GM12878 (cell line): ENCODE results near the gene KMO. TPM values are rescaled to one million over a fixed set of nuclear protein-coding genes. Genes with fewer than 3 reads are reported as not detected.

Experiments
- ATAC-seq: fragments of 200-7000 bp; cut with Tn5 transposase; 3 replicates; pipeline ENCODE4 v1.9.1; 2020; ENCODE audit warnings: mild to moderate bottlenecking, moderate library complexity
- BruUV-seq: library from RNA; stranded (reverse); fragments of 400-500 nt; replicated peaks from 2 replicates; lab custom pipeline; 2021; lab: Mats Ljungman, UMichigan
- CTCF ChIA-PET: fragments of 300-600 bp; sonication (Branson Sonifier 250); formaldehyde crosslinking; extraction: SDS; loops from one replicate; lab custom pipeline; 2021; ENCODE audit warnings: inconsistent platforms; lab: Yijun Ruan, JAX
- POLR2A ChIA-PET: fragments of 350-600 bp; formaldehyde crosslinking; extraction: SDS; loops from one replicate; lab custom pipeline; 2021; ENCODE audit warnings: inconsistent platforms; lab: Charles Lee
- RAD21 ChIA-PET: fragments of 300-600 bp; sonication (Branson Sonifier 250); formaldehyde crosslinking; loops from one replicate; lab custom pipeline; 2023; ENCODE audit warnings: antibody characterized with exemption; ENCODE audit not compliant: unreplicated experiment; lab: Charles Lee
- SMC1A ChIA-PET: fragments of 300-600 bp; sonication (Branson Sonifier 250); formaldehyde crosslinking; loops from one replicate; lab custom pipeline; 2023; ENCODE audit not compliant: unreplicated experiment, uncharacterized antibody; lab: Charles Lee
- DNase-seq: peaks from one replicate; pipeline ENCODE4 v3.0.0-alpha.2; 2011; ENCODE audit warnings: low read depth, low spot score
- FAIRE-seq: peaks from 3 replicates; lab custom pipeline; 2011; peaks lifted over from hg19 to GRCh38; lab: Jason Lieb, UNC
- H2AFZ ChIP-seq: 2 replicates; pipeline ENCODE4 v1.6.0; 2011; ENCODE audit warnings: low read depth, low read length, control low read depth; ENCODE audit not compliant: control insufficient read depth
- H3K27ac ChIP-seq: 2 replicates; pipeline ENCODE4 v1.5.1; 2011; ENCODE audit warnings: control low read depth; ENCODE audit not compliant: control insufficient read depth, insufficient read depth
- H3K27me3 ChIP-seq, 2 experiments: replicated peaks in 1 of 2; 2 replicates each; pipeline versions ENCODE4 v1.6.0 to v1.6.1; 2011; ENCODE audit warnings: low read length in 1 of 2; ENCODE audit not compliant: control insufficient read depth in 2 of 2, insufficient read depth in 2 of 2
- H3K36me3 ChIP-seq, 2 experiments: 2 replicates each; pipeline ENCODE4 v1.5.1; 2011; ENCODE audit warnings: low read length in 1 of 2; ENCODE audit not compliant: control insufficient read depth in 2 of 2, insufficient read depth in 2 of 2
- H3K4me1 ChIP-seq: 2 replicates; pipeline ENCODE4 v1.6.1; 2011; ENCODE audit warnings: mild to moderate bottlenecking, low read length, moderate library complexity, mixed read lengths; ENCODE audit not compliant: control insufficient read depth, insufficient read depth
- H3K4me2 ChIP-seq: 2 replicates; pipeline ENCODE4 v1.6.0; 2011; ENCODE audit warnings: control low read depth; ENCODE audit not compliant: control insufficient read depth, insufficient read depth
- H3K4me3 ChIP-seq: fragments of 200-600 bp; sonication (generic); 2 replicates; pipeline ENCODE4 v1.5.1; 2016
- H3K79me2 ChIP-seq: 2 replicates; pipeline ENCODE4 v1.6.0; 2011; ENCODE audit warnings: low read length; ENCODE audit not compliant: control insufficient read depth, insufficient read depth
- H3K9ac ChIP-seq: 2 replicates; pipeline ENCODE4 v1.8.0; 2011; ENCODE audit warnings: low read length, control low read depth, mixed read lengths; ENCODE audit not compliant: control insufficient read depth, insufficient read depth
- H3K9me3 ChIP-seq: replicated peaks from 3 replicates; pipeline ENCODE4 v1.5.1; 2011; ENCODE audit warnings: mild to moderate bottlenecking, low read length; ENCODE audit not compliant: control insufficient read depth, insufficient read depth
- H4K20me1 ChIP-seq: 2 replicates; pipeline ENCODE4 v1.6.0; 2011; ENCODE audit not compliant: control insufficient read depth, insufficient read depth
- E2F8 ChIP-seq: fragments of 450-650 bp; IDR thresholded peaks from 2 replicates; pipeline ENCODE4 v1.6.1; 2018; ENCODE audit warnings: mild to moderate bottlenecking, low read depth, moderate library complexity; ENCODE audit not compliant: partially characterized antibody
- EZH2 ChIP-seq: IDR thresholded peaks from 2 replicates; pipeline ENCODE4 v1.6.1; 2012; ENCODE audit warnings: low read depth, mild to moderate bottlenecking, control low read depth, inconsistent platforms, low read length, borderline replicate concordance; ENCODE audit not compliant: control insufficient read depth
- FOS ChIP-seq: IDR thresholded peaks from 3 replicates; pipeline ENCODE4 v1.6.1; 2011; ENCODE audit warnings: borderline replicate concordance; ENCODE audit not compliant: insufficient read length; ENCODE audit errors: extremely low read depth
- GABPA ChIP-seq: IDR thresholded peaks from 2 replicates; pipeline ENCODE4 v1.6.1; 2014; ENCODE audit warnings: antibody characterized with exemption, low read depth, mild to moderate bottlenecking, inconsistent platforms
- HDAC6 ChIP-seq: fragments of 200-600 bp; sonication (generic); IDR thresholded peaks from one replicate; pipeline ENCODE4 v1.8.0; 2017; ENCODE audit warnings: antibody characterized with exemption; ENCODE audit not compliant: unreplicated experiment
- NBN ChIP-seq: fragments of 450-650 bp; IDR thresholded peaks from 2 replicates; pipeline ENCODE4 v1.6.1; 2016
- NFXL1 ChIP-seq: fragments of 450-650 bp; IDR thresholded peaks from 2 replicates; pipeline ENCODE4 v1.6.1; 2017; ENCODE audit warnings: antibody characterized with exemption, mild to moderate bottlenecking, borderline replicate concordance
- POU2F2 ChIP-seq: IDR thresholded peaks from 3 replicates; pipeline ENCODE4 v1.6.1; 2011; ENCODE audit warnings: low read depth, mild to moderate bottlenecking, low read length, borderline replicate concordance
- REST ChIP-seq: IDR thresholded peaks from 2 replicates; pipeline ENCODE4 v1.6.1; 2012; ENCODE audit warnings: mild to moderate bottlenecking, low read depth, low read length
- RUNX3 ChIP-seq: IDR thresholded peaks from 2 replicates; pipeline ENCODE4 v1.6.1; 2012; ENCODE audit warnings: low read length, inconsistent platforms
- SMAD5 ChIP-seq: IDR thresholded peaks from 2 replicates; pipeline ENCODE4 v1.6.1; 2016; ENCODE audit warnings: antibody characterized with exemption, low read depth
- SRF ChIP-seq, 2 experiments: IDR thresholded peaks; 2 replicates each; pipeline ENCODE4 v1.6.1; 2011; ENCODE audit warnings: low read depth in 2 of 2, low read length in 2 of 2, mild to moderate bottlenecking in 1 of 2, moderate library complexity in 1 of 2
- SUPT20H ChIP-seq: IDR thresholded peaks from 2 replicates; pipeline ENCODE4 v1.6.1; 2011; ENCODE audit warnings: low read depth, mild to moderate bottlenecking, low read length, moderate library complexity, borderline replicate concordance; ENCODE audit not compliant: control insufficient read depth
- TAF1 ChIP-seq: IDR thresholded peaks from 2 replicates; pipeline ENCODE4 v1.6.1; 2011; ENCODE audit warnings: mild to moderate bottlenecking, low read depth, low read length, borderline replicate concordance
- WGBS: methylation state at CpG from one replicate; pipeline ENCODE4 v1.1.6; 2016; ENCODE audit warnings: low lambda C conversion rate; ENCODE audit not compliant: insufficient replicate concordance, insufficient coverage; ENCODE audit errors: missing lambda C conversion rate; 5-methylcytosine and 5-hydroxymethylcytosine counted together
- in situ Hi-C: fragments of 300-500 bp; cut with MboI; formaldehyde crosslinking; loops from 9 replicates; pipeline ENCODE4 v1.14.3; 2018; ENCODE audit warnings: mixed read lengths
- intact Hi-C: fragments of 100-400 bp; cut with micrococcal nuclease; formaldehyde crosslinking; loops from one replicate; pipeline ENCODE4 v1.14.2; 2022; ENCODE audit not compliant: unreplicated experiment
- polyA plus RNA-seq, 11 experiments: library from polyadenylated mRNA; depleted of rRNA in 4 of 11; unstranded in 6 of 11; stranded (reverse) in 5 of 11; fragments of >200 nt; fragmentation: Nextera tagmentation in 4 of 11; fragmentation: Illumina TruSeq in 1 of 11; extraction: Ambion mirVana in 4 of 11; extraction: Trizol in 1 of 11; gene quantifications; 1 replicate in 1 of 11; 2 replicates in 10 of 11; pipeline versions ENCODE4 v1.2.1 to v1.2.3, GENCODE V29; 2011 to 2016; ENCODE audit warnings: inconsistent platforms in 2 of 11, missing spikeins in 2 of 11, low read depth in 1 of 11
- total RNA-seq, 4 experiments: library from RNA; depleted of rRNA in 3 of 4; stranded (reverse); fragments of >200 nt in 3 of 4; fragmentation: Illumina TruSeq in 1 of 4; extraction: Trizol in 1 of 4; gene quantifications; 2 replicates each; pipeline versions ENCODE4 v1.2.1 to v1.2.3, GENCODE V29; 2013 to 2021

KMO gene
- total and polyA plus RNA-seq, 10 of the 15 experiments (the other 5 are each of a cell fraction or from before 2014, with no cell fraction given): 0.68 to 5.9 (median 1.5) TPM

- H4K20me1 ChIP-seq: no peaks in the 10 kb centered on the region
- ATAC-seq (no peak), DNase-seq (no peak), FAIRE-seq (no peak)
- no peaks in the 10 kb centered on the region for H3K27me3 ChIP-seq
- no peaks in the 10 kb centered on the region; the same call in 2 of the 3 replicates for H3K9me3 ChIP-seq
- peak overlapping the region; percentile 94 for H3K4me3 ChIP-seq
- peaks cover 10% of the 10 kb centered on the region for H3K4me1 ChIP-seq
- H3K79me2 ChIP-seq: peaks cover 39% of the 10 kb centered on the region
- BruUV-seq: TSS peak; percentile 54
- H3K27ac ChIP-seq: peak overlapping the region; percentile 56
- intact Hi-C loops: loop anchor here (5.0 kb wide), 1 partner anchor 208 kb away; the partner anchor contains the start of gene EXO1
- ChIA-PET CTCF (no interaction called here), RAD21 (no interaction called here), SMC1A (interaction anchor here (1.4 to 2.4 kb wide), 2 partner anchors 13 to 31 kb away, joined by 3 to 7 read pairs; no protein-coding TSS in a partner anchor), POLR2A (no interaction called here)
- in situ Hi-C loops: no loop called here
- peak overlapping the region; percentile 45 for H2AFZ ChIP-seq
- no peaks in the 10 kb centered on the region; a peak in 1 of 4 replicates for H3K36me3 ChIP-seq
- TF ChIP-seq NBN: no peak
- no peak for TF ChIP-seq HDAC6
- peak; percentile 10; the same call in 1 of the 2 replicates for TF ChIP-seq TAF1
- TF ChIP-seq SMAD5: no peak
- TF ChIP-seq SUPT20H: no peak
- TF ChIP-seq FOS: no peak
- no peak for TF ChIP-seq E2F8
- no peak for TF ChIP-seq SRF (IDR thresholded peaks at IDR 0.05; ENCODE audit: low read depth in 2 of 2, low read length in 2 of 2)
- no peak for TF ChIP-seq REST
- TF ChIP-seq EZH2: no peak
- TF ChIP-seq NFXL1: no peak
- no peak for TF ChIP-seq GABPA
- TF ChIP-seq POU2F2: no peak
- TF ChIP-seq RUNX3: peak; percentile 6; the same call in 1 of the 2 replicates
- H3K9ac ChIP-seq: peak overlapping the region; percentile 85
- peak overlapping the region; percentile 87 for H3K4me2 ChIP-seq
- 1% methylated on average over 11 of the region's 11 CpGs for WGBS
These were observed 106.9 kb downstream of the KMO start for GRCh38 chr1:241638909-241639622.
